Endothelial cell of umbilical vein (primary cell): ENCODE data around the gene GREB1. TPM values are rescaled to one million over a fixed set of nuclear protein-coding genes. Genes with fewer than 3 reads are reported as not detected.

Source experiments
- BruUV-seq: library from RNA; stranded (reverse); fragments of 400-500 nt; replicated peaks from 2 replicates; lab custom pipeline; 2021; lab: Mats Ljungman, UMichigan
- CTCF ChIA-PET: fragments of 300-600, 350-600 bp; sonication (Branson Sonifier 250); formaldehyde crosslinking; loops from one replicate; lab custom pipeline; 2021; ENCODE audit warnings: antibody characterized with exemption, inconsistent platforms; lab: Charles Lee
- POLR2A ChIA-PET: fragments of 300-600, 350-600 bp; sonication (Branson Sonifier 250); formaldehyde crosslinking; loops from one replicate; lab custom pipeline; 2021; ENCODE audit warnings: antibody characterized with exemption, inconsistent platforms; lab: Charles Lee
- DNase-seq: peaks from one replicate; pipeline ENCODE4 v3.0.0-alpha.2; 2011; ENCODE audit warnings: low read depth, low spot score
- FAIRE-seq: peaks from 2 replicates; lab custom pipeline; 2011; peaks lifted over from hg19 to GRCh38; lab: Jason Lieb, UNC
- H2AFZ ChIP-seq: 2 replicates; pipeline ENCODE4 v1.6.0; 2012; ENCODE audit warnings: low read depth, low read length, control low read depth, inconsistent platforms
- H3K27ac ChIP-seq: 2 replicates; pipeline ENCODE4 v1.5.1; 2011; ENCODE audit warnings: low read depth, mild to moderate bottlenecking, control low read depth, low read length, moderate library complexity; ENCODE audit not compliant: insufficient read depth
- H3K27me3 ChIP-seq, 2 experiments: 2 replicates each; pipeline versions ENCODE4 v1.6.0 to v1.6.1; 2011; ENCODE audit warnings: low read length in 2 of 2, mixed read lengths in 1 of 2; ENCODE audit not compliant: control insufficient read depth in 2 of 2, insufficient read depth in 2 of 2
- H3K36me3 ChIP-seq, 2 experiments: 2 replicates in 1 of 2; 3 replicates in 1 of 2; pipeline ENCODE4 v1.5.1; 2011; ENCODE audit warnings: low read length in 2 of 2, mild to moderate bottlenecking in 1 of 2, moderate library complexity in 1 of 2; ENCODE audit not compliant: control insufficient read depth in 2 of 2, insufficient read depth in 2 of 2; ENCODE audit errors: extremely low read depth in 1 of 2
- H3K4me1 ChIP-seq: 3 replicates; pipeline ENCODE4 v1.5.1; 2011; ENCODE audit warnings: mild to moderate bottlenecking, low read length; ENCODE audit not compliant: control insufficient read depth, insufficient read depth; ENCODE audit errors: extremely low read depth
- H3K4me2 ChIP-seq: 2 replicates; pipeline ENCODE4 v1.6.1; 2011; ENCODE audit warnings: low read length, control low read depth, mixed read lengths; ENCODE audit not compliant: insufficient read depth
- H3K4me3 ChIP-seq, 3 experiments: fragments of 200-600 bp in 1 of 3; sonication (generic), shearing (Covaris generic) in 1 of 3; replicated peaks in 1 of 3; 2 replicates each; pipeline ENCODE4 v1.5.1; 2011 to 2016; ENCODE audit warnings: control low read depth in 3 of 3, low read length in 3 of 3, mild to moderate bottlenecking in 2 of 3, inconsistent platforms in 1 of 3, low read depth in 1 of 3, moderate library complexity in 1 of 3; ENCODE audit not compliant: insufficient read depth in 1 of 3
- H3K79me2 ChIP-seq: 2 replicates; pipeline ENCODE4 v1.6.0; 2012; ENCODE audit warnings: low read length, inconsistent platforms; ENCODE audit not compliant: control insufficient read depth, insufficient read depth
- H3K9ac ChIP-seq: replicated peaks from 2 replicates; pipeline ENCODE3; 2011; ENCODE audit warnings: low read length, control low read depth; ENCODE audit not compliant: insufficient read depth; ENCODE audit errors: extremely low read depth
- H3K9me1 ChIP-seq: replicated peaks from 3 replicates; pipeline ENCODE4 v1.6.0; 2011; ENCODE audit warnings: mild to moderate bottlenecking, low read length; ENCODE audit not compliant: control insufficient read depth, insufficient read depth; ENCODE audit errors: extremely low read depth
- H3K9me3 ChIP-seq: replicated peaks from 2 replicates; pipeline ENCODE4 v1.5.1; 2012; ENCODE audit warnings: low read length, inconsistent platforms; ENCODE audit not compliant: control insufficient read depth, insufficient read depth
- H4K20me1 ChIP-seq: replicated peaks from 2 replicates; pipeline ENCODE3; 2011; ENCODE audit warnings: mild to moderate bottlenecking, low read length; ENCODE audit not compliant: control insufficient read depth, insufficient read depth; ENCODE audit errors: extremely low read depth
- JUN ChIP-seq: IDR thresholded peaks from 2 replicates; pipeline ENCODE4 v1.6.1; 2011; ENCODE audit warnings: borderline replicate concordance, low read depth; ENCODE audit not compliant: insufficient read length, insufficient read depth
- MYC ChIP-seq: IDR thresholded peaks from one replicate; pipeline ENCODE4 v1.6.1; 2011; ENCODE audit warnings: mild to moderate bottlenecking, low read depth, low read length
- POLR2AphosphoS5 ChIP-seq: IDR thresholded peaks from 2 replicates; pipeline ENCODE4 v1.6.1; 2012; ENCODE audit warnings: low read depth, mild to moderate bottlenecking, control low read depth, low read length, moderate library complexity; ENCODE audit not compliant: insufficient read depth
- dilution Hi-C: fragments of 300-500 bp; cut with MboI; formaldehyde crosslinking; loops from one replicate; pipeline ENCODE4 v1.15.0; 2019; ENCODE audit warnings: low sequenced_read_pairs; ENCODE audit not compliant: extremely low pct_ligation_motif_present
- intact Hi-C: fragments of 100-400 bp; cut with micrococcal nuclease; formaldehyde crosslinking; loops from one replicate; pipeline ENCODE4 v1.10.0; 2022
- polyA plus RNA-seq, 4 experiments: library from polyadenylated mRNA; depleted of rRNA in 3 of 4; stranded (reverse) in 3 of 4; unstranded in 1 of 4; fragments of >200 nt; gene quantifications; 2 replicates each; pipeline versions ENCODE4 v1.2.1 to v1.2.3, GENCODE V29; 2011 to 2012; ENCODE audit warnings: missing spikeins in 1 of 4
- total RNA-seq: library from RNA; stranded (reverse); gene quantifications from 2 replicates; pipeline ENCODE4 v1.2.3, GENCODE V29; 2021
- TF ChIP-seq, protein P1 (sequence below): IDR thresholded peaks from 2 replicates; pipeline ENCODE4 v1.6.1; 2011; ENCODE audit not compliant: insufficient read depth, insufficient read length
- TF ChIP-seq, protein P2 (sequence below), 2 donors: IDR thresholded peaks; 1 replicate in 1 of 2; 2 replicates in 1 of 2; pipeline ENCODE4 v1.5.1; 2011; ENCODE audit warnings: low read length in 2 of 2, mild to moderate bottlenecking in 2 of 2, moderate library complexity in 2 of 2, control low read depth in 1 of 2, inconsistent platforms in 1 of 2, low read depth in 1 of 2; ENCODE audit not compliant: insufficient read depth in 1 of 2; ENCODE audit errors: extremely low read depth in 1 of 2

GREB1 gene
- total and polyA plus RNA-seq, 2 donors (not counting 3 experiments of a cell fraction or from before 2014, with no cell fraction given): 0.17 to 0.58 TPM

DNA sequence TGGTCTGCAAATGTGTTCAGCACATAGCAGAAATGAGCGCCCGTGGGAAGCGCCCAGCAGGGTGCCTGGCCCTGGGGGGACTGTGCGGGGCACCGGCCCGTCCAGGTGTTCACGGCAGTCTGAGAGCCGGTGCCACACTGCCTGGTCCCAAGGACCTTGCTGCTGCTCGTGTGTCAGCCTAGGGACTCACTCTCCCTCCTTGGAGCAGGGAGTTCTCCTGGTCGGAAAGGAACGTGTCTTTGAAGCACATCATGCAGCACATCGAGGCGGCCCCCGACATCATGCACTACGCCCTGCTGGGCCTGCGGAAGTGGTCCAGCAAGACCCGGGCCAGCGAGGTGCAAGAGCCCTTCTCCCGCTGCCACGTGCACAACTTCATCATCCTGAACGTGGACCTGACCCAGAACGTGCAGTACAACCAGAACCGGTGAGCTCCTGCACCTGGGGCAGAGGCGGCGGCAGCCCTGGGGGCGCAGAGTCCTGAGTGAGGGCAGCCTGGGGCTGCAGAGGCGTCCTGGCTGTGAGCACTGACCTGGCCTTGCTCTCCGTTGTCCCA lies 100.2 kb downstream of the GREB1 start:
- intact Hi-C loops (no loop called here), dilution Hi-C loops (no loop called here)
- Histone ChIP-seq H3K9ac (no peak overlapping the region), H2AFZ (no peak overlapping the region), H3K9me1 (no peaks in the 10 kb centered on the region), H3K4me3 (no peak overlapping the region), H3K4me2 (no peak overlapping the region), H3K79me2 (no peaks in the 10 kb centered on the region), H3K4me1 (no peaks in the 10 kb centered on the region), H3K36me3 (no peaks in the 10 kb centered on the region), H3K27ac (no peak overlapping the region), H3K9me3 (no peaks in the 10 kb centered on the region), H3K27me3 (no peaks in the 10 kb centered on the region), H4K20me1 (no peaks in the 10 kb centered on the region)
- FAIRE-seq (no peak), DNase-seq (no peak)
- BruUV-seq: no TSS peak
- POLR2A ChIA-PET: no interaction called here
- TF ChIP-seq POLR2AphosphoS5 (no peak), JUN (no peak)
- TF ChIP-seq, protein P1, sequence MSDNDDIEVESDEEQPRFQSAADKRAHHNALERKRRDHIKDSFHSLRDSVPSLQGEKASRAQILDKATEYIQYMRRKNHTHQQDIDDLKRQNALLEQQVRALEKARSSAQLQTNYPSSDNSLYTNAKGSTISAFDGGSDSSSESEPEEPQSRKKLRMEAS: no peak
- CTCF ChIA-PET: no interaction called here

DNA sequence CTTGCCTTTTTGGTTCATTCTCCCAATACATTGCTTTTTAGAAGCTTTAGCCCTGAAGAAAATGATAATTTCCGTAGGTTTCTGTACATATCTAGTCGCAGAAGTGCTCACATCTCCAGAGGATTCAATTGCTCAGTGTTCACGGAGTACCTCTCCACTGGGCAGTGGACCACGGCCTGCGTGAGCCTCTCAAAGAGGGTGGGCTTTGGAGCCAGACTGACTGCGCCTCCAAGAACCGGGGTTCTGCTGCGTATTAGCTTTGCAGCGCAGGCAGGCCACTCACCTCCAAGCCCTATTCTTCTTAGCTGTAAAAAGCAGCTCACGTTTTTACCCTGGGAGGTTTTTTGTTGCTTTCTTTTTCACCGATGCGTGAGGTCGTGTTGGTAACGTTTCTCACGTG lies 100.7 kb downstream of the GREB1 start:
- CTCF ChIA-PET: no interaction called here

More for the DNA sequence above, 100.7 kb downstream of the GREB1 start:
- DNase-seq (no peak), FAIRE-seq (no peak)
- BruUV-seq: no TSS peak
- Histone ChIP-seq H3K27me3 (no peaks in the 10 kb centered on the region), H3K27ac (no peak overlapping the region), H4K20me1 (no peaks in the 10 kb centered on the region), H3K9me1 (no peaks in the 10 kb centered on the region), H3K79me2 (no peaks in the 10 kb centered on the region), H3K9me3 (no peaks in the 10 kb centered on the region), H3K4me1 (no peaks in the 10 kb centered on the region), H2AFZ (no peak overlapping the region), H3K4me3 (no peak overlapping the region), H3K4me2 (no peak overlapping the region), H3K9ac (no peak overlapping the region), H3K36me3 (no peaks in the 10 kb centered on the region)
- TF ChIP-seq, protein P2, sequence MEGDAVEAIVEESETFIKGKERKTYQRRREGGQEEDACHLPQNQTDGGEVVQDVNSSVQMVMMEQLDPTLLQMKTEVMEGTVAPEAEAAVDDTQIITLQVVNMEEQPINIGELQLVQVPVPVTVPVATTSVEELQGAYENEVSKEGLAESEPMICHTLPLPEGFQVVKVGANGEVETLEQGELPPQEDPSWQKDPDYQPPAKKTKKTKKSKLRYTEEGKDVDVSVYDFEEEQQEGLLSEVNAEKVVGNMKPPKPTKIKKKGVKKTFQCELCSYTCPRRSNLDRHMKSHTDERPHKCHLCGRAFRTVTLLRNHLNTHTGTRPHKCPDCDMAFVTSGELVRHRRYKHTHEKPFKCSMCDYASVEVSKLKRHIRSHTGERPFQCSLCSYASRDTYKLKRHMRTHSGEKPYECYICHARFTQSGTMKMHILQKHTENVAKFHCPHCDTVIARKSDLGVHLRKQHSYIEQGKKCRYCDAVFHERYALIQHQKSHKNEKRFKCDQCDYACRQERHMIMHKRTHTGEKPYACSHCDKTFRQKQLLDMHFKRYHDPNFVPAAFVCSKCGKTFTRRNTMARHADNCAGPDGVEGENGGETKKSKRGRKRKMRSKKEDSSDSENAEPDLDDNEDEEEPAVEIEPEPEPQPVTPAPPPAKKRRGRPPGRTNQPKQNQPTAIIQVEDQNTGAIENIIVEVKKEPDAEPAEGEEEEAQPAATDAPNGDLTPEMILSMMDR (IDR thresholded peaks at IDR 0.05; ENCODE audit: extremely low read depth in 1 of 2, insufficient read depth in 1 of 2, low read depth in 1 of 2, low read length in 2 of 2): no peak
- no peak for TF ChIP-seq MYC
- TF ChIP-seq, protein P1: no peak
- no peak for TF ChIP-seq POLR2AphosphoS5
- no peak for TF ChIP-seq JUN
- POLR2A ChIA-PET: no interaction called here
- dilution Hi-C loops: no loop called here
- intact Hi-C loops: no loop called here
